Endodermal cell (in vitro differentiated cells): ENCODE results near the gene CALM3. TPM values are rescaled to one million over a fixed set of nuclear protein-coding genes. Genes with fewer than 3 reads are reported as not detected.

ENCODE experiments used
- DNase-seq: peaks from one replicate; pipeline ENCODE4 v3.0.0-alpha.2; 2017
- H3K27ac ChIP-seq: 2 replicates; pipeline ENCODE4 v1.5.1; 2013; ENCODE audit warnings: mild to moderate bottlenecking, low read depth, low read length, moderate library complexity
- H3K27me3 ChIP-seq: 2 replicates; pipeline ENCODE4 v1.6.1; 2013; ENCODE audit warnings: mild to moderate bottlenecking, low read length, moderate library complexity; ENCODE audit not compliant: insufficient read depth, control insufficient read depth, poor library complexity, severe bottlenecking
- H3K36me3 ChIP-seq: 2 replicates; pipeline ENCODE4 v1.7.0; 2013; ENCODE audit warnings: mild to moderate bottlenecking, low read length, moderate library complexity; ENCODE audit not compliant: control insufficient read depth, insufficient read depth
- H3K4me1 ChIP-seq: one replicate; pipeline ENCODE4 v1.7.0; 2013; ENCODE audit warnings: low read length; ENCODE audit not compliant: control insufficient read depth, insufficient read depth
- H3K4me3 ChIP-seq: 2 replicates; pipeline ENCODE4 v1.5.1; 2013; ENCODE audit warnings: mild to moderate bottlenecking, low read length, moderate library complexity
- H3K9ac ChIP-seq: 2 replicates; pipeline ENCODE4 v1.6.1; 2013; ENCODE audit warnings: mild to moderate bottlenecking, low read length, moderate library complexity; ENCODE audit not compliant: poor library complexity, severe bottlenecking; ENCODE audit errors: extremely low read depth
- H3K9me3 ChIP-seq: 2 replicates; pipeline ENCODE4 v1.6.1; 2013; ENCODE audit warnings: mild to moderate bottlenecking, low read length, moderate library complexity; ENCODE audit not compliant: control insufficient read depth
- H3K27ac Mint-ChIP-seq: 2 replicates; pipeline ENCODE4 v1.8.0; 2020; ENCODE audit warnings: mixed read lengths
- H3K27me3 Mint-ChIP-seq: 2 replicates; pipeline ENCODE4 v1.8.0; 2021; ENCODE audit warnings: mild to moderate bottlenecking, mixed read lengths; ENCODE audit not compliant: insufficient read depth
- H3K36me3 Mint-ChIP-seq: 2 replicates; pipeline ENCODE4 v1.8.0; 2020; ENCODE audit warnings: low read depth, mixed read lengths
- H3K4me1 Mint-ChIP-seq: 2 replicates; pipeline ENCODE4 v1.8.0; 2020; ENCODE audit warnings: mixed read lengths
- H3K4me3 Mint-ChIP-seq: 2 replicates; pipeline ENCODE4 v1.8.0; 2020; ENCODE audit warnings: mild to moderate bottlenecking, moderate library complexity, mixed read lengths
- H3K9me3 Mint-ChIP-seq: 2 replicates; pipeline ENCODE4 v1.8.0; 2020; ENCODE audit warnings: mild to moderate bottlenecking, mixed read lengths
- WGBS, 2 experiments: methylation state at CpG; one replicate each; pipeline versions ENCODE4 v1.1.5 to v1.1.7; 2013; ENCODE audit warnings: missing lambda C conversion rate in 2 of 2, mixed read lengths in 1 of 2; ENCODE audit not compliant: insufficient coverage in 1 of 2, insufficient read length in 1 of 2; 5-methylcytosine and 5-hydroxymethylcytosine counted together
- total RNA-seq, 2 donors: library from RNA; stranded (reverse); fragmentation: NEBNext Ultra II Directional in 1 of 2; extraction: Animal tissue kit (Norgen Biotek cat#: 25700) in 1 of 2; gene quantifications; 2 replicates in 1 of 2; 3 replicates in 1 of 2; pipeline ENCODE4 v1.2.1, GENCODE V29; 2021
- TF ChIP-seq, protein P1 (sequence below): fragments of 200-600 bp; sonication (generic); conservative IDR thresholded peaks from 2 replicates; pipeline ENCODE4 v1.5.0; 2021; ENCODE audit warnings: antibody characterized with exemption, mild to moderate bottlenecking

Gene CALM3
- total RNA-seq, 2 donors from 2014 or later, result 564 to 573 TPM

DNA sequence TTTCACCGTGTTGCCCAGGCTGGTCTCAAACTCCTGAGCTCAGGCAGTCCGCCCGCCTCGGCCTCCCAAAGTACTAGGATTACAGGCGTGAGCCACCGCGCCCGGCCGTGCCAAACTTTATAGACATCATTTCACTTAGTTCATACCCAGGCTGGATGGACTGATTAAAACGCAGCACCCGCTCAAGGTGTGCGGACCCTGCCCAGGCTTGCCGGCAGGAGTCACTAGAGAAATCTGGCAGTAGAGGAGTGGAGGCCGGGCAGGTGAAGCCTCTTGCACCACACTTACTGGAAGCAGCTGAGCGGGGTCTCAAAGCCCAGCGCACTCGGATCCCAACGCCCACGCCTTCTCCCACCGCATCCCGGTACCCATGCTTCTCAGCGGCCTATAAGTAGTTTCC is 12.4 kb downstream of the CALM3 start:
- Histone ChIP-seq H3K36me3 (peaks cover 12% of the 10 kb centered on the region), H3K9ac (no peak overlapping the region), H3K27ac (no peak overlapping the region), H3K4me3 (no peak overlapping the region), H3K9me3 (no peaks in the 10 kb centered on the region), H3K4me1 (no peaks in the 10 kb centered on the region), H3K27me3 (no peaks in the 10 kb centered on the region)
- Mint-ChIP-seq H3K36me3 (peaks cover 23% of the 10 kb centered on the region), H3K4me1 (no peaks in the 10 kb centered on the region), H3K27ac (no peak overlapping the region), H3K9me3 (no peaks in the 10 kb centered on the region), H3K27me3 (no peaks in the 10 kb centered on the region), H3K4me3 (no peak overlapping the region)
- TF ChIP-seq, protein P1, sequence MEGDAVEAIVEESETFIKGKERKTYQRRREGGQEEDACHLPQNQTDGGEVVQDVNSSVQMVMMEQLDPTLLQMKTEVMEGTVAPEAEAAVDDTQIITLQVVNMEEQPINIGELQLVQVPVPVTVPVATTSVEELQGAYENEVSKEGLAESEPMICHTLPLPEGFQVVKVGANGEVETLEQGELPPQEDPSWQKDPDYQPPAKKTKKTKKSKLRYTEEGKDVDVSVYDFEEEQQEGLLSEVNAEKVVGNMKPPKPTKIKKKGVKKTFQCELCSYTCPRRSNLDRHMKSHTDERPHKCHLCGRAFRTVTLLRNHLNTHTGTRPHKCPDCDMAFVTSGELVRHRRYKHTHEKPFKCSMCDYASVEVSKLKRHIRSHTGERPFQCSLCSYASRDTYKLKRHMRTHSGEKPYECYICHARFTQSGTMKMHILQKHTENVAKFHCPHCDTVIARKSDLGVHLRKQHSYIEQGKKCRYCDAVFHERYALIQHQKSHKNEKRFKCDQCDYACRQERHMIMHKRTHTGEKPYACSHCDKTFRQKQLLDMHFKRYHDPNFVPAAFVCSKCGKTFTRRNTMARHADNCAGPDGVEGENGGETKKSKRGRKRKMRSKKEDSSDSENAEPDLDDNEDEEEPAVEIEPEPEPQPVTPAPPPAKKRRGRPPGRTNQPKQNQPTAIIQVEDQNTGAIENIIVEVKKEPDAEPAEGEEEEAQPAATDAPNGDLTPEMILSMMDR, result no peak
- peak; percentile 44 for DNase-seq
- 90 to 97% methylated on average over 9 to 22 of the region's 22 CpGs for WGBS, 2 experiments

DNA sequence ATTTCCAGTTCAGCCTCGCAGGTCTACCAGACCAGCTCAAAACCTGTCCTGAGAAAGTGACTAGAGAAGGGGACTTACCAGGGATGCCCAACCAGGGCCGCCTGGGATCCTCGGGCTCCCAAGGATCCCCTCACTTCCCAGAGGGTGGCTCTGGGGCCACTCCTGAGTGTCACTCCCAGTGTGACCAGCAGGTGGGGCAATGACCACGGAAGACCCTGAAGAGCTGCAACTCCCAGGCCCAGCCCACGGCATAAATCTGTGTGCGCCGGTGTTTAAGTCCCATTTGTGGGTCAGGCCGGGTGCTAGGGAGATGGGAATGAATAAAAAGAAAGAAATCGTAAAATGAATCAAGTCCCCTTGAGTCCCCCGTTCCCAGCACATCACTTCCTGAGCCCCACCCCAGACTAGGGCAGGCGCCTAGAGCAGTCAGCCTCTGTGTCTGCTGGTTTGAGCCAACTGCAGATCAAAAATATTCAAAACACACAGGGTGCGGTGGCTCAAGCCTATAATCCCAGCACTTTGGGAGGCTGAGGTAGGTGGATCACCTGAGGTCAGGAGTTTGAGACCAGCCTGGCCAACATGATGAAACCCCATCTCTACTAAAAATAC is 13.1 kb downstream of the CALM3 start:
- Mint-ChIP-seq H3K9me3 (no peaks in the 10 kb centered on the region), H3K4me1 (no peaks in the 10 kb centered on the region), H3K27me3 (no peaks in the 10 kb centered on the region), H3K36me3 (peaks cover 16% of the 10 kb centered on the region), H3K4me3 (no peak overlapping the region), H3K27ac (peak overlapping the region; percentile 35)
- H3K4me3 ChIP-seq, result no peak overlapping the region
- WGBS, 2 experiments, result 36 to 37% methylated on average over 5 to 12 of the region's 12 CpGs
- no peak overlapping the region for H3K27ac ChIP-seq
- H3K36me3 ChIP-seq, result peaks cover 5% of the 10 kb centered on the region
- H3K9me3 ChIP-seq, result no peaks in the 10 kb centered on the region
- H3K9ac ChIP-seq, result no peak overlapping the region
- H3K27me3 ChIP-seq, result no peaks in the 10 kb centered on the region
- peak; percentile 96 for DNase-seq
- TF ChIP-seq, protein P1, result peak; percentile 92
- no peaks in the 10 kb centered on the region for H3K4me1 ChIP-seq

DNA sequence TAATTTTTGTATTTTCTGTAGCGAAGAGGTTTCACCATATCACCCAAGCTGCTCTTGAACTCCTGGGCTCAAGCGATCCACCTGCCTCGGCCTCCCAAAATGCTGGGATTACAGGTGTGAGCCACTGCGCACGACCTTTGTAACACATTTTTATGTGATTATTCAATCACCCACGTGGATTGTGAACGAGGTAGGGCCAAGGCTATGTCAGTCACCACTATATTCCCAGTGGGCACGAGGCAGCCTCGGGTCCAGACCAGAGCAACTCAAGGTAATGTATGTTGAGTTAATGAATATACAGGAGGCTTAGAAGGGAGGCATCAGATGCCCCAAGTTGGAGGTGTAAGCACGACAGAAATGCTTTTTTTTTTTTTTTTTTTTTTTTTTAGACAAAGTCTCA is 14.8 kb downstream of the CALM3 start:
- Mint-ChIP-seq H3K27ac (no peak overlapping the region), H3K4me1 (no peaks in the 10 kb centered on the region), H3K9me3 (no peaks in the 10 kb centered on the region), H3K4me3 (no peak overlapping the region), H3K36me3 (peaks cover 2% of the 10 kb centered on the region), H3K27me3 (peaks cover under 1% of the 10 kb centered on the region)
- TF ChIP-seq, protein P1, result no peak
- H3K4me1 ChIP-seq, result no peaks in the 10 kb centered on the region
- 94 to 98% methylated on average over 9 of the region's 10 CpGs for WGBS, 2 experiments
- H3K9ac ChIP-seq, result no peak overlapping the region
- no peaks in the 10 kb centered on the region for H3K36me3 ChIP-seq
- H3K27me3 ChIP-seq, result no peaks in the 10 kb centered on the region
- DNase-seq, result no peak
- no peak overlapping the region for H3K4me3 ChIP-seq
- no peaks in the 10 kb centered on the region for H3K9me3 ChIP-seq
- no peak overlapping the region for H3K27ac ChIP-seq
